ENCODE data around the gene TFDP2. TPM values are rescaled to one million over a fixed set of nuclear protein-coding genes. Genes with fewer than 3 reads are reported as not detected.

The TFDP2 gene
- total and polyA plus RNA-seq, 7 donors: 5.5 to 46.9 (median 29.7) TPM

DNA sequence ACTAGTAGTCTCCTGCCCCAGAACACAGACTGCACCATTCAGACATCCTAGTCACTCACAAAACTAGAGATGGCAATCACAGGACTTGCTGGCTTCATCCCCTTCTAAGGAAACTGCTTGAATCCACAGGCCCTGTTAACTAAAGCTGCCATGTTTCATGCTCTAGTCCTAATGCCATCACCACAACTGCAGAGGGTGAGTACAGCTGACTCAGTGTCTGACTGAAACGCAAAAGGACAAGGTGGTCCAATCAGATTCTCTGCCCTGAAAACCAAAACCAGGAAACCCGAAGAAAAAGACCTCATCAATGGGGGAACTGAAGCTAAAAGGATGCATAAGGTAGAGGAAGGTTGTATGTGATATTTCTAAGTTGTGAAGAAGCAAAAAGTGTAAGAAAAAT is 25.2 kb upstream of the TFDP2 start:
- WGBS, 3 donors: 80 to 94% (median 87%) methylated on average over 2 of the region's 2 CpGs
- Histone ChIP-seq H3K27me3 (ENCODE audit: insufficient read depth in 3 of 3, low read length in 2 of 3) (no peaks in the 10 kb centered on the region), H3K4me1 (no peaks in the 10 kb centered on the region), H3K27ac (no peak overlapping the region), H3K36me3 (ENCODE audit: insufficient read depth in 1 of 2, low read depth in 1 of 2) (peaks cover 5 to 74% of the 10 kb centered on the region in 2 donors), H3K4me3 (no peak overlapping the region), H3K9me3 (no peaks in the 10 kb centered on the region)
- intact Hi-C loops (cut with DNase I): no loop called here
- DNase-seq: no peak
- no peak for ATAC-seq
- TF ChIP-seq, protein P1, sequence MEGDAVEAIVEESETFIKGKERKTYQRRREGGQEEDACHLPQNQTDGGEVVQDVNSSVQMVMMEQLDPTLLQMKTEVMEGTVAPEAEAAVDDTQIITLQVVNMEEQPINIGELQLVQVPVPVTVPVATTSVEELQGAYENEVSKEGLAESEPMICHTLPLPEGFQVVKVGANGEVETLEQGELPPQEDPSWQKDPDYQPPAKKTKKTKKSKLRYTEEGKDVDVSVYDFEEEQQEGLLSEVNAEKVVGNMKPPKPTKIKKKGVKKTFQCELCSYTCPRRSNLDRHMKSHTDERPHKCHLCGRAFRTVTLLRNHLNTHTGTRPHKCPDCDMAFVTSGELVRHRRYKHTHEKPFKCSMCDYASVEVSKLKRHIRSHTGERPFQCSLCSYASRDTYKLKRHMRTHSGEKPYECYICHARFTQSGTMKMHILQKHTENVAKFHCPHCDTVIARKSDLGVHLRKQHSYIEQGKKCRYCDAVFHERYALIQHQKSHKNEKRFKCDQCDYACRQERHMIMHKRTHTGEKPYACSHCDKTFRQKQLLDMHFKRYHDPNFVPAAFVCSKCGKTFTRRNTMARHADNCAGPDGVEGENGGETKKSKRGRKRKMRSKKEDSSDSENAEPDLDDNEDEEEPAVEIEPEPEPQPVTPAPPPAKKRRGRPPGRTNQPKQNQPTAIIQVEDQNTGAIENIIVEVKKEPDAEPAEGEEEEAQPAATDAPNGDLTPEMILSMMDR (IDR thresholded peaks at IDR 0.05): no peak

DNA sequence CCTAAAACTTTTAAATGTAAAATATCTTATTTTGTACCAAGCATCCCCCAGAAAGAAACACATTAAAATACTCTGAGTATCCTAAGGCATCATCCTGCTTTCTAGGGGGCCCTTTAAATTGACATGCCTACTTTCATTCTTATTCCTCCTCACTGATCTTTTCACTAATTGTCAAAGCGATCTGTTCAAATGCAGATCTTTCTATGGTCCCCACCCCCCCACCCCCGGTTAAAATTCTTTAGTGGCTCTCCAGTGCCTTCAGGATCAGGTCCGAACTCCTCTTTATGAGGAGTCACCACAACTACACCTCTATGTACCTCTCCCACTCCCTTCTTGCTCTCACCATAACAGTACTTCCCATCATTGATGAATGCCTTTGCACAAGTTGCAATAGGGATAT is 19.2 kb upstream of the TFDP2 start:
- no peak for ATAC-seq
- Histone ChIP-seq H3K27me3 (ENCODE audit: insufficient read depth in 3 of 3, low read length in 2 of 3) (no peaks in the 10 kb centered on the region), H3K36me3 (ENCODE audit: insufficient read depth in 1 of 2, low read depth in 1 of 2) (peaks cover 9 to 50% of the 10 kb centered on the region in 2 donors), H3K9me3 (no peaks in the 10 kb centered on the region), H3K4me1 (no peaks in the 10 kb centered on the region), H3K27ac (no peak overlapping the region), H3K4me3 (no peak overlapping the region)
- WGBS, 3 donors: 72 to 75% (median 75%) methylated on average over 3 of the region's 3 CpGs
- TF ChIP-seq, protein P1 (IDR thresholded peaks at IDR 0.05): no peak
- intact Hi-C loops (cut with DNase I): no loop called here
- no peak for DNase-seq

DNA sequence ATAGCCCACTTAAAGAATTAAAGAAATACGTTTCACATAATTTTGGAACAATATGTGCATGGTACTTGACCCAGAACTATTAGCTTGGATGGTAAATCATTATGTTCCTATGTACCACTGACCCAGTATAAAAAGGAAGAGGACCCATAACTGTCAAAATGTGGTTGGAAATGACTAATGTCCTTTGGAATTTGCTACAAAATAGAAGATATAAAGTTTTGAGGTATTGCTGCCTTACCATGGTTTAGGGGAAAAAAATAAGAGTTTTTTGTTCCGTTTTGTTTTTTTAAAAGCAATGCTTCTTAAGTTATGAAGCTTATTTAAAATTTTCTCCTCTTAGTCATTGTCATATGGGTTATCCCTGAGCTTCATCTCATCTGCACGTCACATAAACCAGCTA is 15.8 kb upstream of the TFDP2 start:
- no peaks in the 10 kb centered on the region for H3K27me3 ChIP-seq (ENCODE audit: insufficient read depth in 3 of 3, low read length in 2 of 3)
- 94 to 96% (median 96%) methylated on average over 3 of the region's 3 CpGs for WGBS, 3 donors
- no peaks in the 10 kb centered on the region for H3K9me3 ChIP-seq
- H3K4me1 ChIP-seq: no peaks in the 10 kb centered on the region
- TF ChIP-seq, protein P1 (IDR thresholded peaks at IDR 0.05): no peak
- intact Hi-C loops (cut with DNase I): no loop called here
- peaks cover 9 to 22% of the 10 kb centered on the region in 2 donors for H3K36me3 ChIP-seq (ENCODE audit: insufficient read depth in 1 of 2, low read depth in 1 of 2)
- ATAC-seq (no peak), DNase-seq (no peak)
- H3K27ac ChIP-seq: no peak overlapping the region
- no peak overlapping the region for H3K4me3 ChIP-seq

DNA sequence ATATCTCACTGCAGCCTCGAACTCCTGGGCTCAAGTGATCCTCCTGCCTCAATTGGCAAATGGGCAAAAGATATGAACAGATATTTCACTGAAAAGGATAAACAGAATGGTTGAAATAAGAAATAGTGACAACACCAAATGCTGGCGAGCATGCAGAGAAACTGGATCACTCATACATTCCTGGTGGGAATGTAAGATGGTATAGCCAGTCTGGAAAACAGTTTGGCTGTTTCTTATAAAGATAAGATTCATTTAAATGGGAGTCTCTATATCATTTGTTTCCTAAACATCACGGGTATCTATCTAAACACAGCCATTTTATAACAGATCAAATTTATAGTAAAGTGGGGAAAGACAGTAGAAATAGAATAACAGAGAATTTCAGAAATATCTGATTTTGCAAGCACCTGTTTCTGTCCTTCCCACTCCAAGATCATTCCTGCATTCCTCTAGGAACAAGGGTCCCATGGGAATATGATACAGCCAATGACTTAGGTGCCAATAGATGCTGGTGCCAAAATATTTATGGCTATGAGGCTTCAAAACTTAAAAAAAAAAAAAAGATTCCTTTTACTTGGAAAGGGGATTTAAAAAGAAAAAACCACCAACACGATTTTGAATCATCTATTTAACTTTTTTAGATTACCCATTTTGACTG is 9.9 kb upstream of the TFDP2 start:
- intact Hi-C loops (cut with DNase I): no loop called here
- no peaks in the 10 kb centered on the region for H3K9me3 ChIP-seq
- no peak overlapping the region for H3K27ac ChIP-seq
- no peak for ATAC-seq
- DNase-seq: no peak
- H3K27me3 ChIP-seq (ENCODE audit: insufficient read depth in 3 of 3, low read length in 2 of 3): no peaks in the 10 kb centered on the region
- no peak overlapping the region for H3K4me3 ChIP-seq
- 44 to 68% (median 46%) methylated on average over 4 of the region's 4 CpGs for WGBS, 3 donors
- no peaks in the 10 kb centered on the region for H3K36me3 ChIP-seq (ENCODE audit: insufficient read depth in 1 of 2, low read depth in 1 of 2)
- no peaks in the 10 kb centered on the region for H3K4me1 ChIP-seq
- TF ChIP-seq, protein P1 (IDR thresholded peaks at IDR 0.05): no peak

DNA sequence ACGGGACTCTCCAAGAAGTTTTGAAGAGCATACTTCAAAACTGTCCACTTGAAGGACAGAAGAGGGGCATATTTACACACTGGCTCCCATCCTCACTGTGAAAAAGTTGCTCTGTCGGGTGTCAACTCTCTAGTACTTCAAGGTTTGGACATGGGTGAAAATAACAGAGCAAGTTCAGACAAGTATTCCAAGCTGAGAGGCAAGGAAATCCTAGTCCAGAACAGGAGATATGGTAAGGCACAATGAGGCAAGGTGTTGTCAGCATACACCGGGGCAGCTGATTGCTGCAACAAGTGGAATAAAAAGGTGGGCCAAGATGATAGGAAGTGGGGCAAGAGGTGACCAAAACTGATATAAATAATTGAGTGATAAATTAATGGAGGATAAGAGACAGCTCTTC is 4.8 kb upstream of the TFDP2 start:
- no peaks in the 10 kb centered on the region for H3K27me3 ChIP-seq (ENCODE audit: insufficient read depth in 3 of 3, low read length in 2 of 3)
- H3K36me3 ChIP-seq (ENCODE audit: insufficient read depth in 1 of 2, low read depth in 1 of 2): no peaks in the 10 kb centered on the region
- intact Hi-C loops (cut with DNase I): loop anchor here in 1 of 2 donors (5.0 kb wide), 1 partner anchor 68 kb away; no protein-coding TSS in a partner anchor
- no peak overlapping the region for H3K4me3 ChIP-seq
- TF ChIP-seq, protein P1 (IDR thresholded peaks at IDR 0.05): no peak
- no peaks in the 10 kb centered on the region for H3K4me1 ChIP-seq
- DNase-seq (no peak), ATAC-seq (no peak)
- 69 to 84% (median 69%) methylated on average over 3 of the region's 3 CpGs for WGBS, 3 donors
- H3K27ac ChIP-seq: no peak overlapping the region
- H3K9me3 ChIP-seq: no peaks in the 10 kb centered on the region

Measured in psoas muscle (tissue), 8 donors.